GM19099 (cell line): ENCODE measurements around the gene SEPTIN8.

Source experiments
- POLR2A ChIP-seq: IDR thresholded peaks from 3 replicates; pipeline ENCODE4 v1.6.1; 2011; ENCODE audit warnings: low read depth; ENCODE audit not compliant: insufficient read length; ENCODE audit errors: extremely low read depth

SEPTIN8 gene

DNA sequence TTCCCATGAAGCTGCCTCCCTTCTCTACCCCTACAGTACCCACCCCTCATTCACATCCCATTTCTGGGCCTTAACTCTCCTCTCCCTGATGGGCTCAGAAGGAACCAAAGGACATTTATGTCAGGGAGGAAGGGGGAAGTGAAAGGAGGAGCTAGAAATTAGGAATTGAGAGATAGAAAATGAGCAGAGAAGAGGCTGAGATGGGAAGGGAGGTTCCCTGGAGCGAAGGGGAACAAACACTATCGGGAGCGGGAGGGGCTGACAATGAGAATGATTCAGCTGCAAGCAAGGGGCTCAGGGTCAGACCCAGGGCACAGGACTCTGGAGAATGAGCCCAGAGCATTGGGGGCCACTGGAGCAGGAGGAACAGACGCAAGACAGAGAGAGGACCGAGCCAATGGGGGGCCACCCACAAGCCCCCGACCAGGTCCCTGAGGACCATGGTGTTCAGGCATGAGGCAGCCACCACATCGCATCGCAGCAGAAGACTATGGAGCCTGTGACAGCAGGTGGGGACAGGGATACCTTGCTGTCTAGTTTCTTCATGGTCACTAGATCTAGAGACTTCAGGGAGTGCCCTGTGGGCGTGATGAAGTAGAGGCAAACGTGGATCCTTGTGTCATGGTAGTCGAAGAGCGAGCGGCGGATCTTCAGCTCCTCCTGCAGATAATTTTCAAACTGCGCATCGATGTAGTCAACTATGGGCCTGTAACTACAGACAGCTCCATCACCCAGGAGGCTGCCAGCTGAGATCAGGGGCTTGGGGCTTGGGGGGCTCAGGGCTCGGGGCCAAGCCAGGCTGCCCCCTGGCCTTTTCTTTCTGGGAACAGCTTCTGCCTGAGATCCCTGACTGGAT is 13.6 kb downstream of the SEPTIN8 start:
- no peak for TF ChIP-seq POLR2A

DNA sequence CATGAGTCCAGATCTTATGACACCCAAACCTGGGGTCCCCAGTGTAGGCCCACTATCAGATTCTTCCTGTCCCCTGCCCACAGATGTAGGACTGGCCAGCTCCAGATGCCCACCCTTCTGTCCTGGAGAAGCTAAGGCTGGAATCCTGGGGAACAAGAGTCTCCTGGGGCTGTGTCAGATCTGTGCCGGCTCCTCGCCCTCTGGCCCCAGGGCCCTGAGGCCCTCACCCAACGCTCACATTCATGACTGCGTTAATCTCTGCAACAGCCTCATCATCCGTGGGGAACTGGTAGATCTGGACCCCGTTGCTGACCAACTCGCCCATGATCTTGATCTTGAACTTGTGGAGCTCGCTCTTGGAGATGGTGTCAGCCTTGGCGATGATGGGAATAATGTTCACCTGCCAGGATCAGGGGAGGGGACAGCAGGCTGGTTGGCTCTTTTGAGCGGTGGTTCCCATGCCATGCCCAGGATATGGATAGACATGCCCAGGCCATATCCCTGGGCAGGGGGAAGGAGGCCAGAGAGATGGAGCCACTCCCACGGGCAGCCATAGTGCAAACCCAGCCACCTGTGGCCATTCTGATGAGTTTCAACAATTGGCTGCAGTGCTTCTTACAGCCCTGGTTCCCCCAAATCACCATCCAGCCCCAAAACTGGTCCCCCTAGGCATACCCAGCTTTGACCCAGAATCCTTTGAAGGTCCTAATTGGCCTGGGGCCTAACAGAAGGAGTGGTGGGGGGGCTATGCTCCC is 14.6 kb downstream of the SEPTIN8 start:
- TF ChIP-seq POLR2A, result no peak

DNA sequence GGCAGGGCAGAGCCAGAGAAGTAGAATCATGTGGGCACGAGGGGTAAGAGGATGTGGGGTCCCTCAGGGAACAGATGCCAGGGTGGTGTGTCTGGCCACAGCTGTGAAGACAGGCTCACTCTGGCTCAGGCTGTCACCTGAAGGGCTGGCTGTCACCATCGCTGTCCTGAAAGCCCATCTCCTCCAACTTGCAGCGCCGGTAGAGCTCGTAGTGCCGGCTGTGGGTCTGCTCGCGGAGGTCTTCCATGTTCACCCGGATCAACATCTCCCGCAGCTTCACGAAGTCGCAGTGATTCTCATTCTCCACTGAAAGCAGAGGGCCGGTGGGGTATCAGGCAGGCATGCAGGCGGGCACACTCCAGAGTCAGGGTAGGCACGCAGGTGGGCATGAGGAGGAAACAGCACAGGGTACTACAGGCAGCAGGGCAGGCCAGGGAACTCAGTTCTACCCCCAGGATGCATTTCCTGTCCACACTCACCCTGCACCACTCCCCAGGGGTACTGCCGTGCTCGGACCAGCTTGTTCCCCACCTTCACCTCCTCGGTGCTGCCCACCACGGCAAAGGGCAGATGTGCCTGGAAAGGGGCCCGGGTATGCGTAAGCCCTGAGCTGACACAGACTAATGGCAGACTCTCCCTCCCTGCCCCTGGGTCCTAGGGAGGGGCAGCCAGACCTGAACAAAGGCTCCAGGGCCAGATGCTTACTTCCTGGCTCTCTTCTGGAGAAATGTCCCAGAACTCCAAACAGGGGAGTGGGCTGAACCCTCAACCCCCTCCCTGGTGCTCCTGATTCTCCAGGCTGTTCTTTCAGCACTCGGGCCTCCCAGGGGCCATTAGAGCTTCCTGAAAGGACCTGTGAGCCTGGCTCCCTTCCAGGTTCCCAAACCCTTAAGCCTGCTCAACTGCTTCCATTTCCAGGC is 15.5 kb downstream of the SEPTIN8 start:
- no peak for TF ChIP-seq POLR2A

DNA sequence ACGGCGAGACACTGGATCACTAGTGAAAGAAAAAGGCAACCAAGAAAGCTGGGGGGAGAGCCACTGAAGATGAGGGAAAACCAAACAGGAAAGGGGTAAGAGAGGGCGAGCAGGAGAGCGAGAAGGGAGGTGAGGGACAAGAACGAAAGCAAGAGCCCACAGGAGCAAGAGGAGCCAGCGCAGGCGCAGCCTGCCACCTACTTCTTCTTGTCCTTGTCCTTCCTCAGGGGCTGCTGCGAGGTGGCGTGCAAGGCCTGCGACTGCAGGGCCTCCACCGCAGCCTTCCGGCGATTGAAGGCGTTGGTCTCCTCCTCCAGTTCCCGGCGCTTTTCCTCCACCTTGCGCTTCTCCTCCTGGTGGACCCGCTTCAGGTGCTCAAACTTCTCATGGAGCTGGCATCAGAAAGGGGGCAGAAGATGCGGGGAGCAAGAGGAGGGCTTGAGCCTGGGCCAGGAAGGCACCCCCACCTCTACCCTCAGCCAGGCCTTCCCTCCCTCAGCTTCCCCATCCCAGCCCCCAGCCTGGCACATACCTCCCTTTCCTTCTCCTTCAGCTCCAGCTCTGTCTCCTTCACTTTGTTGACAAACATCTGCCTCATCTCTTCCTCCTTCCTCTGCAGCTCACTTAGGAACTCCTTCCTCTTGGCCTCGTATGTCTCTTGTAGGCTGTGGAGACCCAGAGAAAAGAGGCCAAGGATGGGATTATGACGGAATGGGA is 16.3 kb downstream of the SEPTIN8 start:
- TF ChIP-seq POLR2A, result no peak

DNA sequence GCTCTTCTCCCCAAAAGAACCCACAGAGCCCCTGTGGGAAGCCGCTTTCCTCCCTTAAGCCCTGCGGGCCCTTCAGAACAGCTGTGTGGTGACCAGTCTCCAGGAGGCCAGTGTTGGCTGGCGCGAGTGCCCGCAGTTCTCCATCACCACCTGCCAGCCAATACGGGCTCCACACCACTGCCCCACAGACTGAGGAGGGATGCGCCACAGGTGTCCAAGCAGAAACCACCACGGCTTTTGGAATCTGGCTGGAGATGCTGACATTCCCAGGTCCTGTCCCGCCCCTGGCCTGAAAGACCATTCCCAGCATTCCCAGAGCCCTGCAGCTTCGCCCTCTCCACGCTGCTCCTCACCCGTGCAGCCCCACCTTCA is 17.0 kb downstream of the SEPTIN8 start:
- TF ChIP-seq POLR2A, result no peak

DNA sequence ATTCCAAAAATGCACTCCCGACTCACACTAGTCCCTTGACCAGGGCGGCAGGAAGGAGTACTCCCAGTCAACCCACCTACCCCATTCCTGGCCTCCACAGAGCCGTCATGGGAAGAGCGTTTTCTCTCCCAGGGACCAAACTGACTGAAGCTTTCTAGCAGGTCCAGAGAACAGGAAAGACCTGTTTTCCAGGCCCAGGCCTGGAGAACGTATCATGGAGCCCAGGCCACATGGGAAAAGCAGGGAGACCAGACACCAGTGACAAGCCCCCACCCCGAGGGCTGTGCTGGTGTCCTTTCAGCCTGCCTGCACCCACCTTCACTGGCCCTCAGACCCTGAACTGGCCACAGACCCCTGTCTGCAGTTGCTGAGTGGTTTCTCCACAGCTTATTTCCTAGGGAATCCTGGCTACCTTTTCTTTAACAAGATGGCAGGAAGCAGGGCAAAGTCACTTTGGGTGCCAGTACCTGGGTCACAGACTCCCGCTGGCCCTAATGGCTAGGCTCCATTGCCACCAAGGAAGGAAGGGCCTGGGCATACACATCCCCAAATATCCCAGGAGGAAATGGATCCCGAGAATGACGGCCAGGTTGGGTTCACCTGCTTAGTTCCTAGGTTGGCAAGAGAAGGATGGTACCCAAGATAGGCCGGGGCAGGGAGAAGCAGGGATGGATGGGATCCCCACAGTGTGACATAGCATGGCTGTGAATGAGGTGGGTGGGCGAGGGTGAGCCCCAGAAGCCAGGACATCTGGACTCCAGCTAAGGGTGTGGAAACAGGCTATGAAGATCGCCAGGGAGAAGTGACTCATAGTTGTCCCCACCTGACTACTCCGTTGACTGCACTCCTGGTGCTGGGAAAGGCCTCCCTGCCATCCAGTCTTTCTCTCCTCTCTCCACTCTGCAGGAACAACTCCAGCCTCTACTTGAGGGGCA is 17.7 kb downstream of the SEPTIN8 start:
- no peak for TF ChIP-seq POLR2A

DNA sequence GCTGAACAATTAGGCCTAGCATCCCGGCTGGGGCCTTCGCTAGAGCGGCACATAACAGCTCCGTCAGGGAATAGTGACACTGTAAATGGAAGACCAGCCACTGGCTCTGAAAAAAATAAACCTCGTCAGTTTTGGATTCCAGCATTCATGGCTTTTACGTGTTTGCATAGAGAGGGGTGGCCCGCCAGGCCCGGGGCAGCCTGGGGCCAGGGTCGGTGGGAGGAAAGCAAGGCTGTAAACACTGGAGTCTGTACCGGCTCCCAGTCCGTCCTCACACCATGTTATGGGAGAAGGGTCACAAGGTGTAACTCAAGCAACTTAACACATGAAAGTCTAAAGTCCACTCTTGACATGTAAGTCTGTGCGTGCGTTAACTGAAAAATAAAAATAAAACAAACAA is 18.6 kb downstream of the SEPTIN8 start:
- TF ChIP-seq POLR2A, result no peak

DNA sequence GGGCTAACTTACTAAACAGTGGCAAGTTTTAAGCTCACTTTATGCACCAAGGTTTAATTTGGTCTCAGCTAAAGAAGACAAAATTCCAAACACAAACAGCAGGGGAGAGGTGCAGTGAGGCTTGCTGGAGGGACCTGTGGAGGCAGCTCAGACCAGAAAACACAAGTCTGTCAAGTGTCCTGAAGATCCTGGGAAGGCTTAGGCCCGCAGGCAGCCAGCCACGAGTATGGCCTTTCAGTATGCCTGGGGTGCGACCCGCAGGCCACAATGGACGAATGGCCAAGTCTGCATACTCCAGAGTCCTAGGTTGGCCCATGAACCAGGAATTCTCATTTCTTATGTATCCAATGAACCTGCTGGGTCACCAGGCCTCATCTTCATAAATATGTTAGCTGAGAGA is 20.5 kb downstream of the SEPTIN8 start:
- no peak for TF ChIP-seq POLR2A

DNA sequence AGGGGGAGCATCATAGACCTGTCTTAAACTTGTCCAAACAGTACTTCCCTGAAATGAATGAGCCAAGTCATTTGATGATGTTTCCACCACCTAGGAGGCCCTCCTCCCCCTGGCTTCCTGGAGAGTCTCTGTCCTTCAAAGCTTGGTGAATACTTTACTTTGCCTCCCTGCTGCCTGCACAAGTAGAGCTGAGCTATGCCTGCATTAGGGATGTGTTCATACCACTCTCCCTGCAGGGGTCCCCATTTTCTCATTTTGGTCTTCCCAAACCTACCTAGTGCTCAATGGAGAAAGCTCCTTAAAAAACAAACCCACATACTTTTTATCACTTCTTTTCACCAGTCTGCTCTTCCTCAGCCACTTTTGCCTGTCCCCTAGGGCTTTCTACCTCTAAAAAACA is 22.1 kb downstream of the SEPTIN8 start:
- no peak for TF ChIP-seq POLR2A

DNA sequence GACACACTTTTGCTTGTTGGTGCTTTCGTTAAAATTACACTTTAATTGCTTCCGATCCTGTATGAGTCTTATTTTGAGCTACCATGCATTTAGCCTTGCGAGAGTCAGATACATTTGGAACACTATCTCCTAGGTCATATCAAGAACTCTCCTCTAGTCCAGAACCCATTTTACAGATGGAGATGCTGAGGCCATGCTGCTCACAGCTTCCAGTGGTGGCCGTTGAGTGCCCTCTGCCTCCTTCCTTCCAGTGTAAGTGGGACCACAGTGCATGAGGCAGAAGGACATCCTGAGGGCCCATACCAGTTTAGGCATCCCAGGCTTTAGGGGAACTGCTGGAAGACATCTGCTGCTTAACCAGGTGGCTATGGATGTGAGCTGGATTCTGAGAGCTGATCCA is 22.9 kb downstream of the SEPTIN8 start:
- no peak for TF ChIP-seq POLR2A

DNA sequence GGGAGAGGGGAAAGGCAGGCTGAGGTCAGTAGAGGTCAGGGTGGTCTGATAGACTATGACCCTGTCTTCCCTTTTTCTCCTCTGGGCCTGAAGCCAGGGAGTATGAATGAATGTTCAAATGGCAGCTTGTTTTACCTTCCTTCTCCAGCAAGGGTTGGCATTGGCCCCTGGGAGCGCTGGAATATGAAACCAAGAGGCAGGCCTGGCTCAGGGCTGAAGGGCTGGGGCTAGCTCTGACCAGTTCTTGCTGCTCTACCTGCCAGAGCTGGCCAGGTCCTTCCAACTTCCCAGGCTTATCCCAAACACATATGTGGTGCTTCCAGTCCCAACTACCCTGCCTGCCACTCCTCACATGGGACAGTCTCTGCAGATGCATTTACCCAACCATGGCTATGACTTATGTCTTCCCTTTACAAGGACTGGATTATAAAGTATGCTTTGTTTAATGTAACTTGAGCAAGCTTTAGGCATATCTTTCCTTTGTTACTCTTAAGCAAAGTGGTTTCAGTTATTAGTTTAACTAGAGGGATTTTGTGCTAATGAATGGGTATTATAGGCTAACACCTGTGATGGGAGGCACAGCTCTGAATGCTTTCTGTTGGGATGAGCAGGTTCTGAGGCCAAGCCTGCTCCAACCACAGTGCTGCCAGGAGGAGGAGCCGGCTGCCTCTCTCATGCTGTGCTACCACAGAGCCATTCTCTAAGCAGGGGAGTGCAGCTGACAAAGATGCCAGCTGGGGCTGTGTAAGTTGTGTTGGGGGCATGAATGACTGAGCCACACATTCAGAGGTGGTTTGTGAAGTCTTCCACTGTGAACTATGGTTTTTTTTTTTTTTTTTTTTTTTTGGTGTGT is 23.7 kb downstream of the SEPTIN8 start:
- no peak for TF ChIP-seq POLR2A

DNA sequence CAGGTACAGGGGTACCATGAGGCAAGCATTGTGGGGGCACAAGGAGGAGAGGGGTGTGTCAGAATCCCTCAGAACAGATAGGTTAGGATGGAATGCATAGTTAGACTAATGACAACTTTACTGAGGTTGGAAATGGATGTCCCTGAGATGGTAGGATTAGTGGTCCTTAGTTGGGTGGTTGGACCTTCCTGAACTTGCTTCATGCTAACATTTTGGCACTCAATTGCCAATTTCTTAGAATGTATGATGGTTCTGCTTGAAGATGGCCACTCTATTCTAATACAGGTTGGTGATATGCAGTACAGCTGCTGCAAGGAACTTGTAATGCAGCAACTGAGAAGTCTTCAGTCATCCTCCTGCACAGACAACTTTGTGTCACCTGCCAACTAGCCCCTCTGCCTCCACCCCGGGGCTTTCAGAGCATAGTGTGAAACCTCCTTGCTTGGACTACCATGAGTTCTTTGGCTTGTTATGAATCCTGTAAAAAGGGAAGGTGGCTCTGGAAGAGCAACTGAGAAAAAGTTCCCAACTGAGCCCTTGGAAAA is 24.4 kb downstream of the SEPTIN8 start:
- TF ChIP-seq POLR2A, result no peak

DNA sequence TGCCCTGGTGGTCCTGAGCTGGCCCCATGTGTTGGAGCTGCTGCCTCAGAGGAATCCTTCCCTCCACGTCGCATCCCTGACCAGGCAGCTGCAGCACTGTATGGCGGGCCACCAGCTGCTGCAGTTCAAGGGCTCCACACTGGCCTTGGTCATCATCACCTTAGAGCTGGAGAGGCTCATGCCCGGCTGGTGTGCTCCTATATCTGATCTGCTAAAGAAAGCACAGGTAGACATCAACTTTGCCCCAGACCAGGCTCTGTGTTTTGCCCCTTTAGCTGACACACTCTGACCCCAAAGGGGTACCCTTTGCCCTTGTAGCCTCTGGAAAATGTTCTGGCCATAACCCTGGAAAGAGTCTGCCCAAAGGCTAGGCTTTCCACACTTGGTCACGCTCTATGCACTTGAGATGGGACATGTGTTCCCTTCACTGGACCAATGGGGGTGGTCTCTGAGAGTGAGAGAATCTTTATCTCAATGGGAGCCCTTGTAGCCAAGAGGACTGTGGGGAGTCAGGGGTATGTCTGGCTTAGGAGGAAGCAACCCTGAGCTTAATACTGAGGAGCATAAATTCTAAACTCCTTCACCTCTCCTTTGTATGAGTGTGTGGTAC is 25.0 kb downstream of the SEPTIN8 start:
- TF ChIP-seq POLR2A, result peak; percentile 16
